Skeletal muscle satellite cell (primary cell): ENCODE data around the gene RUNX2.
A peak's percentile ranks its signal among the peaks of the same experiment; 100 is the strongest.

Experiments
- H3K27me3 ChIP-seq: 2 replicates; pipeline ENCODE4 v1.7.0; 2013; ENCODE audit warnings: low read length; ENCODE audit not compliant: control insufficient read depth, insufficient read depth
- H3K36me3 ChIP-seq: 2 replicates; pipeline ENCODE4 v1.7.0; 2013; ENCODE audit warnings: mild to moderate bottlenecking, control low read depth, low read length; ENCODE audit not compliant: insufficient read depth
- H3K4me1 ChIP-seq: 2 replicates; pipeline ENCODE4 v1.7.0; 2013; ENCODE audit warnings: low read length; ENCODE audit not compliant: control insufficient read depth, insufficient read depth
- H3K4me2 ChIP-seq: 2 replicates; pipeline ENCODE4 v1.7.0; 2013; ENCODE audit warnings: mild to moderate bottlenecking, low read length
- H3K4me3 ChIP-seq: 2 replicates; pipeline ENCODE4 v1.7.0; 2013; ENCODE audit warnings: low read length
- H3K9ac ChIP-seq: 2 replicates; pipeline ENCODE4 v1.7.0; 2013; ENCODE audit warnings: mild to moderate bottlenecking, low read depth, low read length, moderate library complexity
- H3K9me3 ChIP-seq: replicated peaks from 2 replicates; pipeline ENCODE4 v1.7.0; 2013; ENCODE audit warnings: mild to moderate bottlenecking, control low read depth, low read length

RUNX2 gene

DNA sequence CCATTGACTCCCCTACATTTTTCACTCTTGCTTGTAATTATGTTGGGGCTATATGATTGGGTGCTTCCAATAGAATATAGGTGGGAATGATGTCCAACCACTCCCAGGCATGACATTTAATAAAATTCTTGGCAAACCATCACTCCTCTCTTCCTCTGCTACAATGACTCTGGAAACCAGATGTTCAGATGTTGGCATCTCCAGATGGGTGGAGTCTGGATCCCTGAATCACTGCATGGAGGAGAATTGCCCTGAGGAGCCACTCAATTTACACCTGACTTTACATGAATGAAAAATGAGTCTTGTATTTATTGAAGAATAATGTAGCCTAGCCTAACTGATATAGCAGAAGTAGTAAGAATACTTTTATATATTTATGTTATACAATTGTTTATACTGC, 356.3 kb downstream of the RUNX2 start:
- H3K36me3 ChIP-seq, result no peaks in the 10 kb centered on the region
- no peak overlapping the region for H3K4me2 ChIP-seq
- peaks cover 7% of the 10 kb centered on the region for H3K9me3 ChIP-seq
- H3K27me3 ChIP-seq, result no peaks in the 10 kb centered on the region
- H3K9ac ChIP-seq, result no peak overlapping the region
- H3K4me1 ChIP-seq, result no peaks in the 10 kb centered on the region
- no peak overlapping the region for H3K4me3 ChIP-seq

DNA sequence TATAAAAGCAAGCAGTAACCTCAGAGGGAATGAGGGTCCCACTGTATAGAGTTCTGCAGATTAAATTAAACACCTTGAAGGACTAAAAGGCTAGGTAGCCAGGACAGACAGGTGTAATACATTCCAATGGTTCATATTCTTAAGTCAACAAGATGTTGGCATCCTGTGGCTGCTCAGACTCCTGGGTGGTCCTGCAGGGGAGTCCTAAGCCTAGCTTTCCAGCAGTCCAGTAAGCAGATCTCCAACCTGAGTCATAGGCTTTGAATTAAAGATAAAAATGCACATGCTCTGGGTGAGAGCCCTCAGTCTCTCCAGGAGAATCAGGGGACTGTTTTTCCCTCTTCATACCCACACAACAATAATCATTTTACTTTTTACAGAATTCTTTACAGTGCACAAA, 356.9 kb downstream of the RUNX2 start:
- Histone ChIP-seq H3K4me2 (no peak overlapping the region), H3K4me1 (no peaks in the 10 kb centered on the region), H3K36me3 (no peaks in the 10 kb centered on the region), H3K27me3 (no peaks in the 10 kb centered on the region), H3K9me3 (peaks cover 7% of the 10 kb centered on the region), H3K9ac (no peak overlapping the region), H3K4me3 (no peak overlapping the region)

DNA sequence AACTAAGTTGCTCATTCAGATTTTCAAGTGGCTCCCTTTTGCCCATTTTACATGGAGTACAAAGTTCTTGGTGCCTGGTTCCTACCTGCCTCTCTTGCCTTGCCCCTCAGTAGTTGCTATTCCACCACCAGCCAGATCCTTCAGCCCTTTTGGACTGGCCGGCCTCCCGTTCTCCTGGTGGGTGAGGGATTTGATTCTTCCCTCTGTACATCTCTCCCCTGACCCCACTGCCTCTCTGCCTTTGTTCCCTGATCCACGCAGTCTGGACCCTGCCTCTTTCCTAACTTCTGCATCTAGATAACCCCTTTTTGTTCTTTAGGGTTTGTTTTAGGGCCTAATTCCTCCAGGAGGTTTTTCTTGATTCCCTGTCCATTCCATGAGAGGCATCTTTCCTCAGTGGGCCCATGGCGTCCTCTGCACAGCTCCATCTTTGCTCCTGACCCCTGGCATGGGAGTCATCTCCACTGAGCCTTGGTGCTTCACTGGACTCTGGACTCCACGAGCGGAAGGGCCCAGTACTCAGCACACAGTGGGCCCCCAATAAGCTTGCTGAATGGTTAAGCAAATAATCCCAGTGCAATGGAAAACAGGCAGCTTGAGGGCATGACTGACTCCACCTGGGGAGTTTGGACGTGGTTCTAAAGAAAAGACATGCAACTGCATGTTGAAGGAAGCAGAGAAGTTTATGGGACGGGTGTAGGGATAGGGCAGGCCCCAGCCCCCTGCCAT, 358.9 kb downstream of the RUNX2 start:
- Histone ChIP-seq H3K9ac (no peak overlapping the region), H3K9me3 (peaks cover 3% of the 10 kb centered on the region), H3K27me3 (no peaks in the 10 kb centered on the region), H3K4me1 (no peaks in the 10 kb centered on the region), H3K4me2 (no peak overlapping the region), H3K4me3 (no peak overlapping the region), H3K36me3 (no peaks in the 10 kb centered on the region)

DNA sequence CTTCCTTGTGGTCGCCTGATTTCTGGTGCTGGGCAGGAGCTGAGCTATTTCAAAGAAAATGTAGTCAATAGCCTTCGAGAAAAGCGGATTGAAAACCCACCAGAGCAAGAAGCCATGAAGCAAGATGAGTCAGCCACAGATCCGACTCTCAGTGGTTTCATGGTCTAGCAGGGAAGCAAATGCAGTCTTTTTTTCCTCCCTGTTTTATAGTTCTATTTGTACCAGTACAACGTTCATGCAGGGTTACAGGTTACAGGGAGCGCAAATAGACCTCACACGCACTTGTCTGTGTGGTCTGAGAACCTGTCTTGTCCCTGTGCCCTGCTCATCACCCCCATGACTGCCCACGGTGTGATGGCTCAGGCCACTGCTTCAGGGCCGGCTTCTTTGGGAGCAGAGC, 359.4 kb downstream of the RUNX2 start:
- H3K9me3 ChIP-seq, result no peaks in the 10 kb centered on the region
- H3K27me3 ChIP-seq, result no peaks in the 10 kb centered on the region

DNA sequence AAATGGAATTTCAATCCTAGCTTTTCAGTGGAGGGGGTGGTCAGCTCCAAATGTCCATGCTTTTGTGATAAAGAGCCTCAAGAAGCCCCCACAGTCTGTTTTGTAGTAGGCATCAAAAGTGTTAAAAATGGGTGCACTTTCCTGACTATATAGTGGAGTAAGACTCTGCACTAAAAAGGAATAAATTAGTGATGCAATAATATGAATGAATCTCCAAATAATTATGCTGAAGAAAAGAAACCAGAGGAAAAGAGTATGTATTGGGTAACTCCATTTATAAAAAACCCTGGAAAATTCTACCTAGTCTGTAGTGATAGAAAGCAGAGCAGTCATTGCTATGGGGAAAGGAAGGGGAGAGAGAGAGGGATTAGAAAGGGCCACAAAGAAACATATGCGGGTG, 360.1 kb downstream of the RUNX2 start:
- Histone ChIP-seq H3K4me3 (no peak overlapping the region), H3K27me3 (no peaks in the 10 kb centered on the region), H3K36me3 (no peaks in the 10 kb centered on the region), H3K4me2 (no peak overlapping the region), H3K4me1 (no peaks in the 10 kb centered on the region), H3K9ac (no peak overlapping the region), H3K9me3 (no peaks in the 10 kb centered on the region)

More for the DNA sequence above, 359.4 kb downstream of the RUNX2 start:
- no peaks in the 10 kb centered on the region for H3K4me1 ChIP-seq
- no peak overlapping the region for H3K9ac ChIP-seq
- H3K4me2 ChIP-seq, result no peak overlapping the region
- no peaks in the 10 kb centered on the region for H3K36me3 ChIP-seq
- H3K4me3 ChIP-seq, result no peak overlapping the region

DNA sequence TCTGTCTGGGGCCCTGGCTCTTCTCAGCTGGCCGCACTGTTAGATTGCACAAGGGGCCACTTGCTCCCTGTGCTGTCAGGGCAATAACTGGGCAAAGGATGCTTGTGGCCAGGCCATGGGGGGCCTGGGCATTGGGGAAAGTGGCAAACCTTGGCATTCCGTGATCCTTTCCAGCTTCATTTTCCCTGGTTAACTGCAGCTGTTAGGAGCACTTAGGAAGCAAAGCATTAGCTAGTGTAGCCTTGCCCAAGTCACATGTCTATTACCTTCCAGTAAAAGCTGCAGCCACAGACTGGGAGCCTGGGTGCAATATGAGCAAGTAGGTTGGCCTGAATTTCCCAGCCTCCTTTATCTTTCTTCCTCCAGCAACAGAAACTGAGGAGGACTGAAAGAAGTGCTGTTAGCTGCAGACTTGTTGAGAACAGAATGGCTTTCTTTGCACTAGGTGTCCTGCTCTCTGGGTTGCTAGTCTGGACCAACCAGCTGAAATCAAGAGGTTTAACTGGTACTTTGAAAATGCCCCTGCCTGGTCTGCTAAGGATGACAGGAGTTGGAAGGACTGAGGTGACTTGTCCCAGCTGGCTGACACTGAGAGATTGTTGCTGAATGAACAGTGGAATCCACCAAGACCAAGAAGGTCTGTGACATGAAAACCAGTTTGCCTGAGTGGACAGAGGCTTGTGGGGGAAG, 361.9 kb downstream of the RUNX2 start:
- no peaks in the 10 kb centered on the region for H3K27me3 ChIP-seq
- H3K36me3 ChIP-seq, result no peaks in the 10 kb centered on the region
- no peaks in the 10 kb centered on the region for H3K9me3 ChIP-seq
- H3K4me3 ChIP-seq, result no peak overlapping the region
- no peak overlapping the region for H3K4me2 ChIP-seq
- H3K9ac ChIP-seq, result no peak overlapping the region
- no peaks in the 10 kb centered on the region for H3K4me1 ChIP-seq

DNA sequence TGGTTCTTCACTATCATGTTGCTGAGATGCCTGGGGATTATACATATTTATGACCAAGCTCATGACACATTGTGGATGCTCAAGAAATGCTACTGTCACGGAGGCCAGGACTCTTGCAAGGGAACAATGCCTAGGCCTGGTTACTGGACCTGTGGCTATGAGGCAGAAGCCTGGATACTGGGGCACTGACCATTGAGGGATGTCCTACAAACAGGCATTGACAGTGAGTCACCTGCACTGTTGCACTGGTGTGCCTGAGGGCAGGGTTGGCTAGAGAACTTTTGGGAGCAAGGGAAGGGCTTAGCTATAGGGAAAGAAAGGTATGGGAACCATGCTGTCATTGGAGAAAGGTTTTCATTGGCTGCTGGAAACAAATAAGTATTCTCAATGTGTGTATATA, 362.7 kb downstream of the RUNX2 start:
- Histone ChIP-seq H3K4me2 (no peak overlapping the region), H3K36me3 (no peaks in the 10 kb centered on the region), H3K9me3 (no peaks in the 10 kb centered on the region), H3K4me1 (no peaks in the 10 kb centered on the region), H3K4me3 (no peak overlapping the region), H3K9ac (no peak overlapping the region), H3K27me3 (no peaks in the 10 kb centered on the region)

DNA sequence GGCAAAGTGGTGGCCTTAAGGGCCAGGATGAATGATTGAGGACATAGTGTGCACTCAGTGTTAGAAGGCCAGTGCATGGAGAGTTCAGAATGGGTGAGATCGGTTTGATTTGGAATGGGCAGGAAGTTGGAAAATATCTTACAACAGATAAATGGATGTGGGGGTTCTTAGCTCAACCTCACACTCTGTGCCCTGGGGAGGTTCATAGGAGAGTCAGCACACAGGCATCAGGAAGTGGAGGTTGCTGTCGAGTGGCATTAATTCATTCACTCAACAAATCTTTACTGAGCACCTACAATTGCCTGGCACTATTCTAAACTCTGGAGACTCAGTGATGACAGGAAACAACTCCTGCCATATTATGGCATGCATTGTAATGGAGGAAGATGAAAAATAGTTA, 363.3 kb downstream of the RUNX2 start:
- no peaks in the 10 kb centered on the region for H3K36me3 ChIP-seq
- no peak overlapping the region for H3K4me2 ChIP-seq
- H3K4me1 ChIP-seq, result peaks cover under 1% of the 10 kb centered on the region
- H3K4me3 ChIP-seq, result no peak overlapping the region
- no peaks in the 10 kb centered on the region for H3K27me3 ChIP-seq
- H3K9ac ChIP-seq, result no peak overlapping the region
- no peaks in the 10 kb centered on the region for H3K9me3 ChIP-seq

DNA sequence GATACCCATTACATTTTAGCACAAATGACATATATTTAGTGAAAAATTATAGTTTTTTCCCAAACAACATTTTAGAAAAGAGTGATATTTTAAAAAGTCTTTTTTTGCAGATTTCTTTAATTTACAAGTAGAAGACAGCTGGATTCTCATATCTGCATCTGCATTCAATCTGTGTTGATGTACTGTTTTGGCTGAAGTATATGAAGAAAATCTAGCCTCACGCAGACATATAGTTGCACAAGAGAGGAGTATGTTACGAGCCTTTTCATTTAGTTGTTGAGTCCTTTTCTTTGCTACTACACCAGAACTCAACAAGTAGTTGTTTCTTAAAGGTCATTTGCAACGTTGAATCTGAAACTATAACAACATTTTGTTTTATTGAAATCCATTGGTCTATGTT, 363.9 kb downstream of the RUNX2 start:
- Histone ChIP-seq H3K9me3 (no peaks in the 10 kb centered on the region), H3K4me1 (peaks cover 6% of the 10 kb centered on the region), H3K36me3 (no peaks in the 10 kb centered on the region), H3K9ac (no peak overlapping the region), H3K4me2 (no peak overlapping the region), H3K27me3 (no peaks in the 10 kb centered on the region), H3K4me3 (no peak overlapping the region)

DNA sequence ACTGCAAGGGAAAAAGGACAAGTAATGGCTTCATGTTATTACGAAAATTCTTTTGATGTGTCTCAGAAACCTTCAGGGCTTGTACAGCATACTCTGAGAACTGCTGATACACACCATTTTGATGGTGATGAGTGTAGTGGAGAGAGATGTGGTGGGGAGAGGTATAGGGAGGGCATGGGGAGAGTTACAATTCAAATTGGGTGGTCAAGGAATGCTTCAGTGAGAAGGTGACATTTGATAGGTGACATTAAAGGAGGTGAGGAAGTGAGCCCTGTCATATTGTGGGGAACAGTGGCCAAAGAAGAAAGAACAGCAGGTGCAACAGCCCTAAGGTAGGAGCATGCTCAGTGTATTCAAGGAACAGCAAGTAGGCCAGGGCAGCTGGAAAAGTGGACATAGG, 368.6 kb downstream of the RUNX2 start:
- Histone ChIP-seq H3K27me3 (no peaks in the 10 kb centered on the region), H3K36me3 (no peaks in the 10 kb centered on the region), H3K4me3 (no peak overlapping the region), H3K9me3 (no peaks in the 10 kb centered on the region), H3K9ac (no peak overlapping the region), H3K4me1 (peaks cover 26% of the 10 kb centered on the region), H3K4me2 (no peak overlapping the region)

DNA sequence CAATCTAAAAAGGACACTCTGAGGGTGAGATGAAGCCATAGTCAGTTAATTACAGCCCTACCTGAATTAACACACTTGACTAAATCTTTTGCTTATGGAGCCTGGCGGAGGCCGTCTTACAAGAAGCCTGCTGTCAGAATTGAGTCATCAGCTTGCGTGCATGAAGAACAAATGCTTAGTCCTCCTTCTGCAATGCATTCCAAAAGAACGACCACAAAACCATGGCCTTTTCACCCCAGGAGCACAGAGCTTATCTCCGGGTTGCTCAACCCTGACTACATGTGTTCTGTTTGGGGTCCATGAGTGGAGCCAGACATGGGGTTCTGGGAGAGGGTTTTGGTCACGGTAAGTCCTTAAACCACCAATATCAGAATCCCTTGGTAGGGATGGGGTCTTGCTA, 369.5 kb downstream of the RUNX2 start:
- no peaks in the 10 kb centered on the region for H3K9me3 ChIP-seq
- no peaks in the 10 kb centered on the region for H3K36me3 ChIP-seq
- no peak overlapping the region for H3K4me3 ChIP-seq
- peaks cover 26% of the 10 kb centered on the region for H3K4me1 ChIP-seq
- peak overlapping the region; percentile 57 for H3K9ac ChIP-seq
- peak overlapping the region; percentile 32 for H3K4me2 ChIP-seq
- H3K27me3 ChIP-seq, result no peaks in the 10 kb centered on the region

DNA sequence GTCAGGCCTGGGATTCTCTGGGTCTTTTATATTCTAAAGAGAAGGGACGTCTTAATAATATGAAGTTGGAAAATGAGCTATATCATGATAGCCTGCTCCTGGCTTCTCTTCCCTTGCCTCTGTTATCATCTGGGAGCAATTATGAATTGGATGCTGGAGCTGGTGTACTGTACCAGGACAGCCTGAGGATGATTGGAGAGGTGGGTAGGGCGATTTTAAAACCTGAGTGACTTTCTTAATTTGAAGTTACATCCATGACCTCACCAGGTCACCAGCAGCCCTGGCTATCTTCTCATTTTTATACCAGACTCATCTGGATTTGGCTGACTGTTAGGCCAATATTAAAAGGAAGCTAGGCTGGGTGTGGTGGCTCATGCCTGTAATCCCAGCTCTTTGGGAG, 369.9 kb downstream of the RUNX2 start:
- H3K9ac ChIP-seq, result peak overlapping the region; percentile 55
- H3K4me1 ChIP-seq, result peaks cover 31% of the 10 kb centered on the region
- peak overlapping the region; percentile 22 for H3K4me2 ChIP-seq
- no peaks in the 10 kb centered on the region for H3K9me3 ChIP-seq
- no peak overlapping the region for H3K4me3 ChIP-seq
- H3K36me3 ChIP-seq, result no peaks in the 10 kb centered on the region
- no peaks in the 10 kb centered on the region for H3K27me3 ChIP-seq
